ENCODE results near the gene DDX19B.
"Not testable (repeated sequence)": the region's sequence is repeated elsewhere in the genome, so short reads cannot be mapped to it uniquely, and the experiment has no call there.

DDX19B gene

DNA sequence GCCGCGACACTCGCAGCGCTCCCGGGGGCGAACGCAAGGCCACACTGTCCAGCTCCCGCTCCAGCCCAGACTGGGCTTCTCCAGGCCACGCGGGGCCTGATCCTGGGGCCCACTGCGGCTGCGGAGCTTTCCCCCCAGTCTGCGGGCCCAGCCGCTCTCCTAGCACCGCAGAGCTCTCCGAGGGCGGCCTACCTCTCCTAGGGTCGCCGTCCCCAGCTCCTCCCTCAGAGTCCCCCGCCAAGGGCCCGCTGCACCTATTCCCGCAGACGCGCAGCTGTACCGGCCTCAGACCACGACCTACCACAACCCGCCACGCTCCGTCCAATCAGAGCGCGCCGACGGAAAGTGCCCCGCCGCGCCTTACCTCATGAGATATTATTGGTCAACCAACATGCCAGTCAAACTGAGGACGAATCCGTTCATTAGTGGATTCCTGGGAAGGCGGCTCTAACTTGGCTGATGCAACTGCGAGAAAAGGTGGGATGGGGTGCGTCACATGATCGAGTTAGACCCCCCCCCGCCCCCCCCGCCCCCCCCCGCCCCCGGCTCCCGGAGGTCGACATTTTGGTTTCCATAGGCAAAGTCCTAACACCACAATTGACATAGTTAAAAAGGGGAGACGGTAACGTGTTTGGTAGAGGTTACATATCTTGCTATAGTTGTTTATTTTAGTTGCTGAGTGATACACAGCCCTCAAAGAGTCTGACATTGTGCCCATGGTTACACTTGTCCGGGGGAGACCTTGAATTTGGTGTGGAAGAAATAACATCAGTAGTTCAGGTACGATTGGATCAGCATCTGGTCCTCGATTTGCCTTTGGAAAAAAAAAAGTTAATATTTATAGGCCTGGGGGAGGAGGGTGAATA lies 9.5 kb upstream of the DDX19B start, which contains the start of gene AARS1:
Gene AARS1, minus strand, starts transcription at position 278 of the 866 bp plus-strand sequence. CDS start 6,743 bp downstream, outside the sequence.
- peak; percentile 84 for DNase-seq

DNA sequence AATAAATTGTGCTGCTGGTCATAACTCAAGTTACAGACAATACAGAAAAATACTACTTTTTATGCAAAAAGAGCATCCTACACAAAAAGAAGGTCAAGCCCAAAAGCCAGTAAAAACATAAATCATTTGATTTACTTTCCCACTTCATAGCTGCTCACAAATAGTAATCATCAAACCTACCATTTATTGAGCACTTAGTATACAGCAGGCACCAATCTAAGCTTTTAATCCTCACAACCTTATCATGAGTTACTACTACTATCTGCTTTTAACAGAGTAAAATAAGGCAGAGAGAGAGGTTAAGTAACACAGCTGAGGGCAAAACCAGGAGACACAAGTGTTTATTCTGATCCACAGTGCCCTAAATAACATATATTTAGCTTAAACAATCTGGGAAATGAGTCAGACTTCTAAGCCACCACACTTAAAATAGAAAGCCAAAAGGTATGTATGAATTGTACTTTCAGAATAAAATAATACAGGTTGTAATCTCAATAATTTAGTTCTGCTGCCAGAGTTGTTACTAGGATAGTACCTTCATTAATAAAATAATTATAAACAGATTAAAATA lies 8.0 kb upstream of the DDX19B start:
- DNase-seq: no peak

DNA sequence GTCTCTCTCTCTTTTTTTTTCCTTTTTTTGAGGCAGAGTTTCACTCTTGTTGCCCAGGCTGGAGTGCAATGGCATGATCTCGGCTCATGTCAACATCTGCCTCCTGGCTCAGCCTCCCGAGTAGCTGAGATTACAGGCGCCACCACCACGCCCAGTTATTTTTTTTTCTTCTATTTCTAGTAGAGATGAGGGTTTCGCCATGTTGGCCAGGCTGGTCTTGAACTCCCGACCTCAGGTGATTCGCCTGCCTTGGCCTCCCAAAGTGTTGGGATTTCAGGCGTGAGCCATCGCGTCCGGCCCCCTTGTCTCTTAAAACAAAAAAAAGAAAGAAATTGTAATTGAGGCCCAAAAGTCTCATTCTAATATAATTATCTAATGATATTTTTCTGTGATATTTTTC lies 6.8 kb upstream of the DDX19B start:
- not testable (repeated sequence) for DNase-seq

DNA sequence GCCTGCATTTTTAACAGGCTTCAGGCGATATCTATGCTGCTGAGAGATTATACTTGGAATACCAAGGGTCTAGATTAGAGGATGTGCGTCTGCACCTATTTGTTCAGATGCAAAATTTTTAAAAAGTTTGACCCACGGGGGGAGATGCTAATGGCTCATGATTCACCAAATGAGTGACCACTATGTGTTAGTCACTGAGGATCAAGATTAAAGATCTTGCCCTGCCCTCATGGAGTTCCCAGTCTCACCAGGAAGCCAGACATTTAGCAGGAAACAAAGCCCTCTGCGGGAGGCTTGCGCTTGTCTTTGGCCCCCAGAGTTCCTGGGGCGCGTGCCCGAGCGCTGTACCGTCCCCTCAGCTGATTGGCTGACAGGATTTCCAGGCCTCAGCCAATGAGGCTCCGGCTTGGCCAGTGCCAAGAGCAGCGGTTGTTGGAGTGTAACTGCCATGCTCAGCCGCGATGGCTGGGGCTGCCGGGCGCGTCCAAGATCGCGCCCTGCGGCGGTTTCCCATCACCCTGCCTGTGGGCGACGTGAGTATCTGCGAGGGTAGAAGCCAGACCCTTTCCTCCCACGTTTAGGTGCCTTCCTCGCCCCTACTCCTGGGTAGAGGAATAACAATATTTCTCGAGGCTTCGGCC lies 4.5 kb upstream of the DDX19B start:
- DNase-seq: no peak

DNA sequence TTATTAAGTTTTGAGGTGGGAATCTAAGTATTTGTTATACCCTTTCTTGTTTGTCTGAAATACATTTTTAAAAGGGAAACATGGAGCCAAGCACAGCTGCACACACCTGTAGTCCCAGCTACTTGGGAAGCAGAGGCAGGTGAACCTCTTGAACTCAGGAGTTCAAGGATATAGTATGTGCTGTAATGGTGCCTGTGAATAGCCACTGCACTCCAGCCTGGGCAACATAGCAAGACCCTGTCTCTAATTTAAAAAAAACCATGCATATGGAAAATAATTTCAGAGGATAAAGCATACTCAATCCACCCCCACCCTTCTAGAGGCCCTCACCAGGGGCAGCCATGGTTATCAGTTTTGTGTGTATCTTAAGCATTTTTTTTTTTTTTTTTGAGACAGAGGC lies 3.4 kb upstream of the DDX19B start:
- no peak for DNase-seq

DNA sequence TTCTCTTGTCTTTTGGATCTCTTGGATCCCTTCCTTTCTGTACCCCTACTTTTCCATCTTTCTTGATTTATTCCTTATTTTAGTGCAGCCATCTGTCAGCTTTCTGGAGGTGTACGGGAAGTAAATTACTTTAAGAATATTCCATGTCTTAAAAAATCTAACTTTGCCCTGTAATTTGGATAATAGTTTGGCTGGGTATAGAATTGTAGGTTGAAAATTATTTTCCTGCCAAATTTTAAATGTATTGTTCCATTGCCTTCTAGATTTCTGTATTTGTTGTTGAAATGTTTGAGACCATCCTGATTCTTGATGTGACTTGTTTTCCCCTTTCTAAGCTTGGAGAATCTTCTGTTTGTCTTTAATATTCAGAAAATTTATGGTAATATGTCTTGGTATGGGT lies 2.1 kb downstream of the DDX19B start:
- DNase-seq: no peak

DNA sequence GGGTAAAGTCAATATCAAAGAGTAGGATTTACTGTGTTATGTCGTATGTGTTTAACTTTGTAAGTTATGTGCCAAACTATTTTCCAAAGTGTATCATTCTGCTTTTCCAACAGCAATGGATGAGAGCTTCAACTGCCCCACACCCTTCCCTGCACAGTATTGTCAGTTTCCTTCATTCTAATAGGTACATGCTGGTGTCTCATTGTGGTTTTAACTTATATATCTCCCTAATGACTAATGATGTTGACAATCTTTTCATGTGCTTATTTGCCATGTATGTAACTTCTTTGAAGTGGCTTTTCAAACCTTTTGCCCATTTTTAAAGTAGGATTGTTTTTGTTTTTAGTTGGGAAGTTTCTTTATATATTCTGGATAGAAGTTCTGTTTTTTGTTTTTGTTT lies 3.8 kb downstream of the DDX19B start:
- DNase-seq: no peak

DNA sequence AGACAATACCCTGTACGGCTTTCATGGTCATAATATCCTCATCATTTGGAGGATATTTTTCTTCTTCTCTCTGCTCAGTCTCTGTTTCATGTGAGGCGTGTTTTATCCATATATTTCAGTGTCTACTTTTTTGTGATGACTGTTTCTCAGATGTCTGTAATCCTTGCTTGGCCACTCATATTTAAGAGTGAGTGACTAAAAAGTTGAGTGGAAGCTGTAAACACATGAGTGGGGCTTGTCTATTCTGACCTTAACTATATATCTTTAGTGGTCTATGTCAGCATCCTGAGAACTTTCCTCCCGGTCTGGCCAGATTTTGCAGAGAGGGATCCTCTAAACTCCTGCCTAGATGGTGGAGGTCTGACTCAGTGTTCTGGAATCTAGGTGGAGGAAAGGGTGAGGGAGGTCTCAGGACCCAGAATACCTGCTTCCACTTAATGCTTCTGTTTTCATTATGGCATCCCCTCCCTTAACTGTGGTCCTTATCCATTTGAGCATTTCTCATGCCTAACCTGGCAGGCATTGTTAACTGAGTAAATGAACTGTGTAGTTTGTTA lies 6.0 kb downstream of the DDX19B start:
- peak; percentile 46 for DNase-seq

DNA sequence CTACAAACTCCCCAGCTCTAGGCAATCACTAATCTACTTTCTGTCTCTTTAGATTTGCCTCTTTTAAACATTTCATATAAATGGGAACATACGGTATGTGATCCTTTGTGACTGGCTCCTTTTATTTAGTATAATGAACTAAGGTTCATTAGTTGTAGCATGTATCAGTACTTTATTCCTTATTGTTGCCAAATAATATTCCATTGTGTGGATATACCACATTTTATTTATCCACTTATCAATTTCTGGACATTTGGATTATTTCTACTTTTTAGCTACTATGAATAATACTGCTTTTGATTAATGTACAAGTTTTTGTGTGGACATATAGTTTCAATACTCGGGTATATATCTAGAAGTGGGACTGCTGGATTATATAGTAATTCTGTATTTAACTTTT lies 7.9 kb downstream of the DDX19B start:
- DNase-seq: no peak

DNA sequence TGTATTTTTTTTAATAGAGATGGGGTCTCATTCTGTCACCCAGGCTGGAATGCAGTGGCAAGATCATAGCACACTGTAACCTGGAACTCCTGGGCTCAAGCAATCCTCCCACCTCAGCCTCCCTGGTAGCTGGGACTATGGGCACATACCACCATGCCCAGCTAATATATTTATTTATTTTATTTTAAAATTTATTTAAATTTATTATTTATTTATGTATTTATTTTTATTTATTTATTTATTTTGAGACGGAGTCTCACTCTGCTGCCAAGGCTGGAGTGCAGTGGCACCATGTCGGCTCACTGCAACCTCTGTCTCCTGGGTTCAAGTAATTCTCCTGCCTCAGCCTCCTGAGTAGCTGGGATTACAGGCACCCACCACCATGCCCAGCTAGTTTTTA lies 8.7 kb downstream of the DDX19B start:
- DNase-seq: not testable (repeated sequence)

DNA sequence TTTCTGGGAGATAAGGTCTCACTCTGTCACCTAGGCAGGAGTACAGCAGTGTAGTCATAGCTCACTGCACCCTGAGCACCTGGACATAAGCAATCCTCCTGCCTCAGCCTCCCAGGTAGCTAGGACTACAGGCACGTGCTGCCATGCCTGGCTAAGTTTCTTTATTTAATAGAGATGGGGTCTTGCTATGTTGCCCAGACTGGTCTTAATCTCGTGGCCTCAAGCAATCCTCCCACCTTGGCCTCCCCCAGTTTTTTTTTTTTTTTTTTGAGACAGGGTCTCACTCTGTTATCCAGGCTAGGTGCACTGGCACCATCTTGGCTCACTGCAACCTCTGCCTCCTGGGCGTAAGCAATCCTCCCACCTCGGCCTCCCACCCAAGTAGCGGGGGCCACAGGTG lies 21.1 kb downstream of the DDX19B start:
- DNase-seq: no peak

DNA sequence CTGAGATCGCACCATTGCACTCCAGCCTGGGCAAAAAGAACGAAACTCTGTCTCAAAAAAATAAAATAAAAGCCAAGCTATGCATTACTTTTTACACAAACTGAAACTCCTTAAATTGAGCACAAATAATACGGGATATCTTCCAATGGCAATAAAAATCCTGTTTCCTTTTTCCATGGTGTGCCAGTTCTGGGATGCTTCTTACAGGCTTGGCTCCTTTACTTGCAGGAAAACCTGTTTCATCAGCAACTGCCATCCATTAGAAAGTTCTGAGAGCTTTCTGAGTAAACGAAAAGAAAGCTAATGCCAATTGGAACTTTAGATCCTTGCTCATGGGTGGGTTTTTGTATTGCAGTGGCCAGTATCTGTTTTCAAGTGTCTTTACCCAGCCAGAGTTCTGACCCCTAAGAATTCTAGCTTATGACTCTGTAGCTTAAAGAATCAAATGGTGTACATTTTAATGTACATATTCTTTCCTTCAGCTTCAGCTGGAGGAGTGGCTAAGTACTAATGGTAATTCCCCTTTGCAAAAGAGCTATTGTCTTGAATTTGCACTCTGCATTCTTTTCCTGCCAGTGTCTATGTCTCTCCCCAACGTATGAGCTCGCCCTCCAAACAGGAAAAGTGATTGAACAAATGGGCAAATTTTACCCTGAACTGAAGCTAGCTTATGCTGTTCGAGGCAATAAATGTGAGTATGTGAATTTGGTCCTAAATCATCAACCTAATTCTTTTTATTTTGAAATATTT lies 26.2 kb downstream of the DDX19B start:
- no peak for DNase-seq

DNA sequence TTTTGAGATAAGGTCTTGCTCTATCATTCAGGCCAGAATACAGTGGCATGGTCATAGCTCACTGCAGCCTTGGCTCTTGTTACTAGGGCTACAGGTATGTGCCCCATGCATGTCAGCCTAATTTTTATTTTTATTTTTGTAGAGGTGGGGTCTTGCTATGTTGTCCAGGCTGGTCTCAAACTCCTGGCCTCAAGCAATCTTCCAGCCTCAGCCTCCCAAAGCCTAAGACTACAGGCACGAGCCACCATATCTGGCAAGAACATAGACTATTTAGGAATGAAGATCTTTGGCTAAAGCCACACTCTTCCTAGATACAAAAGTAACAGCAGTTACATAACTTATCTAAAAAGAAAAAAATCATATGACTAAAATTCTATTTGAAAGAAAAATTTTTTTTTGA lies 32.1 kb downstream of the DDX19B start:
- no peak for DNase-seq

DNA sequence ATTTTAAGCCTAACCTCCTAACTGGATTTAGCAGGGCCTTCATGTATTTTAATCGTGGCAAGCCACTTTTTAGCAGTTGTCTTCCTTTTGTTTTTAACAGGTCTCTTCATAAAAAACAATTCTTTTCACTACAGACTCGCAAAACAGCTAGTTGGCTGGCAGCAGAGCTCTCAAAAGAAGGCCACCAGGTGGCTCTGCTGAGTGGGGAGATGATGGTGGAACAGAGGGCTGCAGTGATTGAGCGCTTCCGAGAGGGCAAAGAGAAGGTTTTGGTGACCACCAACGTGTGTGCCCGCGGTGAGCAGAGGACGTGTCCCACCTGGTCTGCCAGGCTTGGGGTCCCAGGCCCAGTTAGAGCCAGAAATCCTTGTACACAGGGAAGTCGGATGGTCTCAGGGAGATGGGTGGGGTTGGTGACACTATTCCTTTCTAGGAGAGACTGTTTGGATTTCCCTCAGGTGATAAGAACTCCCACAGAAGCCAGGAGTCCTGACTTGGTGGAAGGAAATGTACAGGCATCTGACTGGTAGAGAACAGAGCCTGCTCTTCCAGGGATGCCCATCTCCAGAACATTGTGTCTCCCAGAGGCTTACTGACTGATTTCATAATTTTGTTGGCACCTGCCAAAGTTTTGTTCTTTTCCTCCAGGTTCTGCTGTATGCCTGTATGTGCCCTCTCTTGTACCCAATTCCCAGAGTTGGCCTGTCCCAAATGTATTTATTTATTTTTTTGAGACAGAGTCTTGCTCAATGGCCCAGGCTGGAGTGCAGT lies 32.8 kb downstream of the DDX19B start:
- no peak for DNase-seq

DNA sequence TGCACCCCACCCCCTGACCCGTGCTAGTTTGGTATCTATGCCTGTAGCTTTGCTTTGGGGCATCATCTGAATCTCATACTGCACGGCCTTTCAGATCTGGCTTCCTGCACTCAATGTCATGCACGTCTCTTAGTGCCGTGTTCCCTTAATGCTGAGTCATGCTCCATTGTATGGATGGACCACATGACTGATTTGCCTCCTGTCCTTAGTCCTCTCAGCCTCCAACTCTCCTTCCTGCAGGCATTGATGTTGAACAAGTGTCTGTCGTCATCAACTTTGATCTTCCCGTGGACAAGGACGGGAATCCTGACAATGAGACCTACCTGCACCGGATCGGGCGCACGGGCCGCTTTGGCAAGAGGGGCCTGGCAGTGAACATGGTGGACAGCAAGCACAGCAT lies 33.7 kb downstream of the DDX19B start:
- DNase-seq: not testable (repeated sequence)

DNA sequence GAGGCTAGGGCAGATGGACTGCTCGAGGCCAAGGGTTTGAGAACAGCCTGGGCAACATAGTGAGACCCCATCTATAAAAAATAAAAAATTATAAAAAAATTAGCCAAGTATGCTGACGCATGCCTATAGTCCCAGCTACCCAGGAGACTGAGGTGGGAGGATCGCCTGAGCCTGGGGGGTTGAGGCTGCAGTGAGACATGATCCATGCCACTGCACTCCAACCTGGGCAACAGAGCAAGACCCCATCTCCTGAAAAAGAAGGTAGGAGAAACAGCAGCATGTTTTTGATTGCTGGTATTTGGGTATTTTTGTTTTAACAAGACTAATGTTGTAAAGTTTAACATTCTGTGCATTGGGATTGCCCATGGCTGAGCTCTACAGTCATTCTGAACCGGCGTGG lies 38.8 kb downstream of the DDX19B start:
- DNase-seq: no peak

DNA sequence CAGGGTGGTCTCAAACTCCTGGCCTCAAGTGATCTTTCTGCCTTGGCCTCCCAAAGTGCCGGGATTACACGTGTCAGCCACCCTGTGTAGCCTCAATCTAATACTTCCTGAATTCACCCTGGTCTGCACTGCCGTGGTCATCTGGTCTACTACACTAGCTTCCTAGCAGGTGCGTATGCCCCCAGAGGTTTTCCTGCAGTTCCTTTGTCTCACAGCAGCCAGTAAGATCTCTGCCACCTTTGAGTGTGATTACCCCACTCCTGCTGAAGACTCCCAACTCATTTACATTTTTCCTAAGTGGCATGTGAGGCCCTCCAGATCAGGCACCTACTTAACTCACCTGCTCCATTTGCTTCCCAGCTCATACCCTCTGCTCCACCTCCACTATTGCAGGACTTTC lies 42.6 kb downstream of the DDX19B start:
- no peak for DNase-seq

DNA sequence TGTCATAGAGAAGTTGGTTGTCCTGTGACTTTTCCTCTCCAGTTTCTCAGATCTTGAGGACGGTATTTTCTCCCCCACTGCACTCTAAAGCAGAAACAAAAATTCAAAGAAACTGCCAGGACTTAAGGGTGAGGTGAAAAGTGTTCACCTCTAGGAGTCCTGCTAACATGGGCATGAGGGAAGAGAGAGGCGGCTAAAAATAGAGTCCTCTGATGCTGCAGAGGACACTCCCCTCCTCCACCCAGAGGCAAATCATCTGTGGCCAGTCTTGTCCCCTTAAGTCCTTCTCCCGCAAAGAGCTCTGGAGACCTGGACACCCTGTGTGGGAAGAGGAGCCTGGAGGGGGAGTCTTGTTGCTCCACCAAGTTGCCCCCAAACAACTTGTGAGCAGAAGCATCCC lies 43.0 kb downstream of the DDX19B start:
- no peak for DNase-seq

DNA sequence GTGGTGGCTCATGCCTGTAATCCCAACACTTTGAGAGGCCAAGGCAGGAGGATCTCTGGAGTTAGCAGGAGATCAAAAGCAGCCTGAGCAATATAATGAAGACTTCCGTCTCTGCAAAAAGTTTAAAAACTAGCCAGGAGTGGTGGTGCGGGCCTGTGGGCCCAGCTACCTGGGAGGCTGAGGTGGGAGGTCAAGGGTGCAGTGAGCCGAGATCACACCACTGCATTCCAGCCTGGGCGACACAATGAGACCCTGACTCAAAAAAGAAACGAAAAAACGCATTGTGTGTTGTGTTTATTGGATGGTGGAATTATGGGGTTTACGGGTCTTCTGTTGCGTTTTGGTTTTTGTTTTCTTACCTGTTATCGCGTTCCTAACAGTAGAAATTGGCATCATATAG lies 46.9 kb downstream of the DDX19B start:
- DNase-seq: no peak

DNA sequence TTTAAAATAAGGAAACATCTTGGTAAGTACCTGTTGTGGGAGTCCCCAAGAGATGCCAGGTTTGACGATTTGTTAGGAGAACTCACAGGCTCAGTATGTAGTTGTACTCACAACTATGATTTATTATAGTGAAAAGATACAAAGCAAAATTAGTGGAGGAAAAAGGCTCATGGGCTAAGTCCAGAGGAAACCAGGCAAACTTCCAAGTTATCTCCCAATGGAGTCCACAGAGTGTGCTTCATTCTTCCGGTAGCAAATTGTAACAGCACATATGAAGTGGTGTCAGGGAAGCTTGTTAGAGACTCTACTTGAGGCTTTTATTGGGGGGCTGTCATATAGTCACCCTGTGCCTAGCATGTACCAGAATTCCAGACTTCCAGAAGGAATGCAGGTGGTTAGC lies 50.0 kb downstream of the DDX19B start:
- no peak for DNase-seq

DNA sequence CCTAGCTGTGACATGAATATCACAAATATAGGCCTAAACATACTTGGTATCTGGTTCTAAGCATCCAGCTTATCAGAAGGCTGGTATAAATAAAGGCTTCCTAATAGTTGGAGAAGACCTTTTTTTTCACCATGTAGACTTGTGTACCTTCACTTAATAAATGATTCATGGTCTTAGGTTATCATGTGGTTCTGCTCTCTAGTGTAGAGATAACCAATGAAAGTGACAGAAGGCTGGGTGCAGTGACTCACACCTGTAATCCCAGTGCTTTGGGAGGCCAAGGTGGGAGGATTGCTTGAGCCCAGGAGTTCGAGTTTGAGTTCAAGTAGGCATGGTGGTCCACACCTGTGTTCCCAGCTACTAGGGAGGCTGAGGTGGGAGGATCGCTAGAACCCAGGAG lies 50.8 kb downstream of the DDX19B start:
- no peak for DNase-seq

DNA sequence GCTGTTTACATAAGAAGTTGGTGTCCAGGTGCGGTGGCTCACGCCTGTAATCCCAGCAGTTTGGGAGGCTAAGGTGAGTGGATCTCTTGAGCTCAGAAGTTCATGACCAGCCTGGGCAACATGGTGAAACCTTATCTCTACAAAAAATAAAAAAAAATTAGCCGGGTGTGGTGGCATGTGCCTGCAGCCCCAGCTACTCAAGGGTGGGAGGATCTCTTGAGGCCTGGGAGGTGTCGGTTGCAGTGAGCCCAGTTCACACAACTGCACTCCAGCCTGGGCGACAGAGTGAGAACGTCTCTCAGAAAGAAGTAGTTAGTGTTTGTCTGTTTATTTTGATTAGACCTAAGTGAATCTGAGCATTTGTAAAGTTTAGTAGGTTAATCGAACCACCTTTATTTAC lies 60.6 kb downstream of the DDX19B start:
- DNase-seq: no peak

All from 8988T (cell line).